Measurements from ENCODE around the gene MYO1D.
A peak's percentile ranks its signal among the peaks of the same experiment; 100 is the strongest.

Gene MYO1D

DNA sequence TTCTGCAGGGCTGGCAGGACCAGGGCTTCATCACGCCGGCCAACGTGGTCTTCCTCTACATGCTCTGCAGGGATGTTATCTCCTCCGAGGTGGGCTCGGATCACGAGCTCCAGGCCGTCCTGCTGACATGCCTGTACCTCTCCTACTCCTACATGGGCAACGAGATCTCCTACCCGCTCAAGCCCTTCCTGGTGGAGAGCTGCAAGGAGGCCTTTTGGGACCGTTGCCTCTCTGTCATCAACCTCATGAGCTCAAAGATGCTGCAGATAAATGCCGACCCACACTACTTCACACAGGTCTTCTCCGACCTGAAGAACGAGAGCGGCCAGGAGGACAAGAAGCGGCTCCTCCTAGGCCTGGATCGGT lies 388.8 kb downstream of the MYO1D start:
- DNase-seq (ENCODE audit: low spot score) = no peak

DNA sequence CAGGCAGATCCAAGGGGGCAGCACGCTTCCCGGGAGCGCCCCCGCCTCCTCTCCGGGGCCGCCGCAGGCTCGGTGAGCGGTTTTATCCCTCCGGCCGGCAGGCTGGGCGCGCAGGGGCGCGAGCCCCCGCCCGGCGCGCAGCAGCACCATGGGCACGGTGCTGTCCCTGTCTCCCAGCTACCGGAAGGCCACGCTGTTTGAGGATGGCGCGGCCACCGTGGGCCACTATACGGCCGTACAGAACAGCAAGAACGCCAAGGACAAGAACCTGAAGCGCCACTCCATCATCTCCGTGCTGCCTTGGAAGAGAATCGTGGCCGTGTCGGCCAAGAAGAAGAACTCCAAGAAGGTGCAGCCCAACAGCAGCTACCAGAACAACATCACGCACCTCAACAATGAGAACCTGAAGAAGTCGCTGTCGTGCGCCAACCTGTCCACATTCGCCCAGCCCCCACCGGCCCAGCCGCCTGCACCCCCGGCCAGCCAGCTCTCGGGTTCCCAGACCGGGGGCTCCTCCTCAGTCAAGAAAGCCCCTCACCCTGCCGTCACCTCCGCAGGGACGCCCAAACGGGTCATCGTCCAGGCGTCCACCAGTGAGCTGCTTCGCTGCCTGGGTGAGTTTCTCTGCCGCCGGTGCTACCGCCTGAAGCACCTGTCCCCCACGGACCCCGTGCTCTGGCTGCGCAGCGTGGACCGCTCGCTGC lies 389.3 kb downstream of the MYO1D start:
- peak; percentile 13 for DNase-seq (ENCODE audit: low spot score)

DNA sequence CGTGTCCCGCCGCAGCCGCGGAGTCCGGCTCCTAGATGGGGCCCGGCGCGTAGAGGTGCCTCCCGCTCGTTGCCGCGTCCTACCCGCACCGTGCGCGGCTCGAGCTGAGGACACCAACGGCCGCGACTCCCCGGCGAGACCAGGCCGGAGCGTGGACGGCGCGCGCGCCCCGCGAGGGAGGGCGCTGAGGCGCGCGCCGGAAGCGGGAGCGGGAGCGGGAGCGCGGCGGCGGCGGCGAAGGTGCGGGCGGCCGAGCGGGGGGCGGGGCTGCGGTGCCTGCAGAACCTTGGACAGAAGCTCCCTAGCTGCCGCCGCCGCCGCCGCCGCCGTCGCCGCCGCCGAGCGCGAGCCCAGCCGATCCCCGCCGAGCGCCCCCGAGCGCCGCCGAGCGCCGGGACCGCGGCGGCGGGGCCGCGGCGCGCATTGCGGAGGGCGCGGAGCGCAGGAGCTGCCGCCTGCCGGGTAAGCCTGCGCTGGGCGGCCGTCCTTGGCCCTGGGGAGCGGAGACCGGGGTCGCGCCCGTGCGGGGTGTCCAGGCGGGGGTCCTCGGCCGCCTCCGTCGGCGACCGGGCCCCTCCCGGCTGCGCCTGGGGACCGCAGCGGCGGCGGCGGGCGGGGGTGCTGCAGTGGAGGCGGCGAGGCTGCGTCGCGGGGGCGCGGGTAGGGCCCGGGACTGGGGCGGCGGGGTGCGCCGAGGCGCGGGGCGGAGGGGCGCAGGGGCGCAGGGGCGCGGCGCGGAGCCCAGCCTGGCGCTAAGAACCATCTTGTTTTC lies 390.0 kb downstream of the MYO1D start, which contains the start of gene CDK5R1:
Gene CDK5R1 (plus strand): TSS at position 293 of the 772 bp plus-strand sequence. CDS start 628 bp downstream, outside the sequence.
- peak; percentile 44 for DNase-seq (ENCODE audit: low spot score)

- peak; percentile 65 for DNase-seq (ENCODE audit: low spot score)
Measured at GRCh38 chr17:32486111-32486700, 390.7 kb downstream of the MYO1D start.

GRCh38 chr17:32485261-32486110 lies 391.4 kb downstream of the MYO1D start:
- no peak for DNase-seq (ENCODE audit: low spot score)

GRCh38 chr17:32484628-32485027 lies 392.3 kb downstream of the MYO1D start:
- DNase-seq (ENCODE audit: low spot score) = no peak

DNA sequence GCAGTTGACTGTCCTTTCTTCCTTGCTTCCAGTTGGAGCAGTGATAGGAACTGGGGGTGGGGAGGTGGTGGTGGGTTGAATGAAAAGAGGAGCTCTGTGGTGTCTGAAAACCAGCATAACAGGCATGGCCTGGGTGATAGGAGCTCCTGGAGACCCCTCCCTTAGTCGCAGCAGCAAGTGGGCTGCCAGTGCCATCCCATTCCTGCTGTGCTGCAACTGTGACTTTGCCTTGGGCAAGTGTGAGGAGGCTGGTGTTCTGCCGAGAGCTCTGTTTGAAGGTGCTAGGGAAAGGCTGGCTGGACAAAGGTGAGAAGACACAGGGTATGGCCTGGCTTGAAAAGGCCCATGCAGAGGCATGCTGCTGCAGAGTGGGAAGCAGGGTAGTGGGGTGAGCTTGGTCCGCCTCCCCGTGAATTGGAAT lies 392.9 kb downstream of the MYO1D start:
- no peak for DNase-seq (ENCODE audit: low spot score)

DNA sequence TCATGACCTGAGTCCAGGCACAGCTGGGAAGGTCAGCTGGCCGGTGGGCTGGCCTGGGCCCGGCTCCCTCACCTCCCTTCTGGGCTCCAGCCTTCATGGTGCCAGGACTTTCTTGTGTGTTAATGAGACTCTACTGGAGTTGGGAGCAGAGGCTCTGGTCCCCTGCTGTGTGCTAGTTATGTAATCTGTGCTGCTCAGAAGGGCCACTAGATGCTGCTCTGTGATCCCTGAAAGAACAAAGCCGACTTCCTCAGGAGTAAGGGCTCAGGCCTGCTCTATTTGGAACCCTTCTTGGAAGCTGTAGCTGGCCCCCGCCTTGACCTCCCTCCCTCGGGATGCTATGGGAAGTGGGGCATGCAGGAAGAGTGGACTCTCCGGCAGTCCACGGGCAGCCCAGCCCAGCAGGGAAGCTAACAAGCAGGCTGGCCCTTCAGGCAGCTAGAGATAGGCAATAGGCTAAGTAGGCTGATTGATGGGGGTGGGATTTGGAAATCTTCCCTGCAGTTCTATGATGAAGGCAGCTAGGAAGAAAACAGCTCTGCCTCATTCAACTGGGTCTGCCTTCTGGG lies 393.4 kb downstream of the MYO1D start:
- peak; percentile 55 for DNase-seq (ENCODE audit: low spot score)

- DNase-seq (ENCODE audit: low spot score) = no peak
Measured at GRCh38 chr17:32482568-32483320, 394.2 kb downstream of the MYO1D start.

DNA sequence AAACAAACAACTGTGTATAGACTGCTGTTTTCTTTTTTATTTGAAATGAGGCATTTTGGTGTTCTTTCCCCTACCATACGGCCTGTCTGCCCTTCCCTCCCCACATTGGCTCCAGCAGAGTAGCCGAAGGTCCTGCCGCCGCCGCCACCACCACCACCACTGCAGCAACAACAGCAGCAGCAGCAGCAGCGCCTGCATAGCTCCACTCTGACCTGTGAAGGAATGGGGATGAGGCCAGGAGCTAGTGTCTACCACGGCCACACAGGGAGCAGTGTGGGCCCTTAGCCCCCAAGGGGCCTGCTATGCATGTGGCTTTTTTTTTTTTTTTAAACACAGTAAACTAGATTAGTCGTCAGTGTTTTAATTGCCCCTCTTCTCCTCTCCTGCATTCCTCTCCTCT lies 395.7 kb downstream of the MYO1D start:
- no peak for DNase-seq (ENCODE audit: low spot score)

- DNase-seq (ENCODE audit: low spot score) = no peak
Measured at GRCh38 chr17:32479074-32479617, 397.8 kb downstream of the MYO1D start.

DNA sequence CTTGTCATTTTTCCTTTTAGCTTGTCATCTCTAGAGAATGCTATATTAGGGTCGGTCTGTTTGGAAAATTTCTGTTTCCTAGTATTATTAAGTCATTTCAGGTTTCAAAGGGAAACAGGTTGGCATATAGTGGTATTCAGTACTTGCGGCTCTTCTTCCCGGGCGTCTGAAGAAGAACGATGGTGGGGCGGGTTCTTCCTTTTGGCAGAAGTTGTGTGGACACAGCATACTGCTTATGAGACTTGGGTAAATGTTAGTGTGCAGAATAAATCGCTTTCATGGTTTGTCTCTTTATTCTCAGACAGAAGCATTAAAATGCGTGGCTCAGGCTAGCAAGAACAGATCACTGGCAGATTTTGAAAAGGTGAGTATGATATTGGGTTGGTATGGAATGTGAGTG lies 399.7 kb downstream of the MYO1D start:
- DNase-seq (ENCODE audit: low spot score) = no peak

GRCh38 chr17:32475258-32475657 lies 401.7 kb downstream of the MYO1D start:
- no peak for DNase-seq (ENCODE audit: low spot score)

GRCh38 chr17:32471652-32472051 lies 405.3 kb downstream of the MYO1D start:
- DNase-seq (ENCODE audit: low spot score) = no peak

- no peak for DNase-seq (ENCODE audit: low spot score)
Measured at GRCh38 chr17:32470405-32471167, 406.3 kb downstream of the MYO1D start.

DNA sequence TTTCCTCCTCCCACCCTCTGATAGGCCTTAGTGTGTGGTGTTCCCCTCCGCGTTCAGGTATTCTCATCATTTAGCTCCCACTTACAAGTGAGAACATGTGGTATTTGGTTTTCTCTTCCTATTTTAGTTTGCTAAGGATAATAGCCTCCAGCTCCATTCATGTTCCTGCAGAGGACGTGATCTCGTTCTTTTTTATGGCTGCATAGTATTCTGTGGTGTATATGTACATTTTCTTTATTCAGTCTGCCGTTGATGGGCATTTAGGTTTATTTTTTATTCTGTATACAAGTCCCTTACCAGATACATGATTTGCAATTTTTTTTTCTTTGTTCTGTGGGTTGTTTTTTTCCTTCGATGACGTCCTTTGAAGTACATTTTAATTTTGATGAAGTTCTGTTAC lies 409.0 kb downstream of the MYO1D start:
- DNase-seq (ENCODE audit: low spot score) = no peak

DNA sequence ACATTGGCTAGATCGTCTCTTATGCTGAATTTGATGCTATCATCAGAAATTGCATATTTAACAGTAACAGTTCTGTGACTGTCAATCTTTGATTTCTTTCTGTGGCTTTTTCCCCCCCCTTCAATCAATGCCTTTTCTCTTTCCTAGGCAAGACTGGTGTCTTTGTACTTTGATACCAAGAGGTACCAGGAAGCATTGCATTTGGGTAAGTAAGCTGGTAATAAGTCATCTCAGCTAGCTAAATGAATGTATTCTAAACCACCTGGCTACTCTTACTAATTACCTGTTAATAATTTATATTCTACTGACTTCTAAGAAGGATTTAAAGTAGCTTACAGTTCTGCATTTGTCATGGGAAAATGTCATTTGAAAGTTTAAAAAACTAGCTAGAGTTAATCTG lies 412.6 kb downstream of the MYO1D start:
- no peak for DNase-seq (ENCODE audit: low spot score)

DNA sequence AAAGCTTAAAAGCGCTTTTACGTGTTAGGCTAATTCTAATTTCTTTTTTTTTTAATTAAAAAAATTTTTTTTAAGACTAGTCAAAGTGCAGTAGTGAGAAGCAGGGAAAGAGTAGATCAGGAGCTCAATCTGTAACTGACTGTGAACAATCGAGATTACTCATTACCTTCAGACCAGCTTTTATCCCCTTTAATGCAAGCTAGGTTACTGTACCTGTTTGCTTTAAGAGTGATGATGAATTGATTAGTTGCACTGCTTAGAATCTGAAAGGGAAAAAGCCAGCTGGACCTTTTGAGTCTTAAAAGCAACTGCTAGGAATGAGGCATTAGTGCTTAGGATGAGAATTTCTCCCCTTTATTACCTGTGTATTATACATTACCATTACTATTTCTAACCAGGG lies 413.6 kb downstream of the MYO1D start:
- DNase-seq (ENCODE audit: low spot score) = no peak

- peak; percentile 54 for DNase-seq (ENCODE audit: low spot score)
Measured at GRCh38 chr17:32461853-32462617, 414.9 kb downstream of the MYO1D start.

Data from kidney capillary endothelial cell (primary cell).